ENCODE results near the gene RGMA.

The RGMA gene

DNA sequence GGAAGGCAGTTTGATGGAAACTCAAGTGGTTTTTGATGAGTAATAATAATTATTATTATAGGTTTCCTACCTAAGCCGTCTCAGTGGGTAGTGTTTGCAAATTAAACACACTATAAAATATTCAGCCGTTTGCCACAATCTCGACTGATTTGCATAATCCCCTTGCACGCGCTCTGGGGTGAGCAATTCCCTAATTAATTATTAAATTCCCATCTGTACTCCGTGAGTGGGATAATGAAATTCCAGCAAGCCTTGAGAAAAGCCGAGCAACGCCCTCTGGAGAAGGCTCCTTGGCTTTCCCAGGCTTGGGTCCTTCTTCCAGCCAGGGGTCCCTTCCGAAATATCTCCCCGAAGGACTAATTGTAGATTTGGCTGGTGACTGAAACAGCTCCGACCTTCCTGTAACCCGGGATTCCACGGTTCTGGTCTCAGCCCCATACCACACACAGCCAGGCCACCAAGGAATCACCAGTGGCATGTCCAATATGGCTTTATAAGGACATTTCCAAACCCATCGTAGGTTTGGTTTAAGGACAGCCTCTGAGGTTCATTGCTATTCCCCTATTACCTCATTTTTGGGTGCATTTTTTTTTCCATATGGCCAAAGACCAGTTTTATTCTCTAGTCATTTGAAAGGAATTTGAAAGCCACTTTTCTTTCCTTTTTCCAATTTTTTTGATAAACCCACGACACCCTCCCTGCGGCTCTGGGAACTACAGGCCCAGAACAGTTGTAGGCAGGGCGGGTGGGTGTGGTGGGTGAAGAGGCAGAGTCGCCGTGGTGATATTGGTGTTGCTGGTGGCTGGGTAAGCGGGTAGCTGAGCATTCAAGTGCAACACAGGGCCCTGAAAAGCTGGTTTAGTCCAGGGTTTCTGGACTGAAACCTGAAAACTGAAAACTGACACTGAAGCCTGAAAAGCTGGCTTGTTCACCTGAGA is 33.2 kb upstream of the RGMA start:
- TF ChIP-seq MYC (IDR thresholded peaks at IDR 0.05; ENCODE audit: low read depth, low read length) = no peak
- no peak for TF ChIP-seq MAX (IDR thresholded peaks at IDR 0.05; ENCODE audit: low read depth, low read length)
- TF ChIP-seq, protein P1, sequence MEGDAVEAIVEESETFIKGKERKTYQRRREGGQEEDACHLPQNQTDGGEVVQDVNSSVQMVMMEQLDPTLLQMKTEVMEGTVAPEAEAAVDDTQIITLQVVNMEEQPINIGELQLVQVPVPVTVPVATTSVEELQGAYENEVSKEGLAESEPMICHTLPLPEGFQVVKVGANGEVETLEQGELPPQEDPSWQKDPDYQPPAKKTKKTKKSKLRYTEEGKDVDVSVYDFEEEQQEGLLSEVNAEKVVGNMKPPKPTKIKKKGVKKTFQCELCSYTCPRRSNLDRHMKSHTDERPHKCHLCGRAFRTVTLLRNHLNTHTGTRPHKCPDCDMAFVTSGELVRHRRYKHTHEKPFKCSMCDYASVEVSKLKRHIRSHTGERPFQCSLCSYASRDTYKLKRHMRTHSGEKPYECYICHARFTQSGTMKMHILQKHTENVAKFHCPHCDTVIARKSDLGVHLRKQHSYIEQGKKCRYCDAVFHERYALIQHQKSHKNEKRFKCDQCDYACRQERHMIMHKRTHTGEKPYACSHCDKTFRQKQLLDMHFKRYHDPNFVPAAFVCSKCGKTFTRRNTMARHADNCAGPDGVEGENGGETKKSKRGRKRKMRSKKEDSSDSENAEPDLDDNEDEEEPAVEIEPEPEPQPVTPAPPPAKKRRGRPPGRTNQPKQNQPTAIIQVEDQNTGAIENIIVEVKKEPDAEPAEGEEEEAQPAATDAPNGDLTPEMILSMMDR (IDR thresholded peaks at IDR 0.05; ENCODE audit: low read depth, low read length) = no peak
- no peak for TF ChIP-seq POLR2A (IDR thresholded peaks at IDR 0.05; ENCODE audit: extremely low read depth, insufficient read length)
- no peak overlapping the region for H3K4me3 ChIP-seq (ENCODE audit: low read depth, low read length)
- DNase-seq (ENCODE audit: low read depth) = no peak

DNA sequence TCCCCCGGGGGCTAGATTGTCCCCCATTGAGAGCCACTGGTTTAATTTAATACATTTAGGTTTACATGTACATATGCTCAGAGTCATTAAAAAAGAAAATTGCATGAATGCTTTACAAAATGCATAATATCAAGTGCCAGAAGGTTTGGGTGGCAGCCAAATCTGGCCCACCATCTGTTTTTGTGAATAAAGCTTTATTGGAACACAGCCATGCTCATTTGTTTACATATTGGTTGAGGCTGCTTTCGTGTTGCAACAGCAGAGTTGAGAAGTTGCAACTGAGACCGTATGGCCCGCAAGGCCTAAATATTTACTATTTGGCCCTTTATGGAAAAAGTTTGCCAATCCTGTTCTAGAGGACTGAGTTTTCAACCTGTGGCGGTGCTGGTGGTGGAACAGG is 32.1 kb upstream of the RGMA start:
- no peak overlapping the region for H3K4me3 ChIP-seq (ENCODE audit: low read depth, low read length)
- TF ChIP-seq, protein P1 (IDR thresholded peaks at IDR 0.05; ENCODE audit: low read depth, low read length) = no peak
- DNase-seq (ENCODE audit: low read depth) = no peak

- DNase-seq (ENCODE audit: low read depth) = no peak
- TF ChIP-seq MAX (IDR thresholded peaks at IDR 0.05; ENCODE audit: low read depth, low read length) (no peak), POLR2A (IDR thresholded peaks at IDR 0.05; ENCODE audit: extremely low read depth, insufficient read length) (no peak), MYC (IDR thresholded peaks at IDR 0.05; ENCODE audit: low read depth, low read length) (no peak)
- TF ChIP-seq, protein P1 (IDR thresholded peaks at IDR 0.05; ENCODE audit: low read depth, low read length) = no peak
- no peak overlapping the region for H3K4me3 ChIP-seq (ENCODE audit: low read depth, low read length)
Observed at GRCh38 chr15:93118904-93119303, 29.9 kb upstream of the RGMA start.

GRCh38 chr15:93111451-93111850 is 22.4 kb upstream of the RGMA start:
- DNase-seq (ENCODE audit: low read depth) = no peak
- no peak for TF ChIP-seq POLR2A (IDR thresholded peaks at IDR 0.05; ENCODE audit: extremely low read depth, insufficient read length)
- TF ChIP-seq, protein P1 (IDR thresholded peaks at IDR 0.05; ENCODE audit: low read depth, low read length) = no peak
- TF ChIP-seq MYC (IDR thresholded peaks at IDR 0.05; ENCODE audit: low read depth, low read length) = no peak
- TF ChIP-seq MAX (IDR thresholded peaks at IDR 0.05; ENCODE audit: low read depth, low read length) = no peak
- no peak overlapping the region for H3K4me3 ChIP-seq (ENCODE audit: low read depth, low read length)

DNA sequence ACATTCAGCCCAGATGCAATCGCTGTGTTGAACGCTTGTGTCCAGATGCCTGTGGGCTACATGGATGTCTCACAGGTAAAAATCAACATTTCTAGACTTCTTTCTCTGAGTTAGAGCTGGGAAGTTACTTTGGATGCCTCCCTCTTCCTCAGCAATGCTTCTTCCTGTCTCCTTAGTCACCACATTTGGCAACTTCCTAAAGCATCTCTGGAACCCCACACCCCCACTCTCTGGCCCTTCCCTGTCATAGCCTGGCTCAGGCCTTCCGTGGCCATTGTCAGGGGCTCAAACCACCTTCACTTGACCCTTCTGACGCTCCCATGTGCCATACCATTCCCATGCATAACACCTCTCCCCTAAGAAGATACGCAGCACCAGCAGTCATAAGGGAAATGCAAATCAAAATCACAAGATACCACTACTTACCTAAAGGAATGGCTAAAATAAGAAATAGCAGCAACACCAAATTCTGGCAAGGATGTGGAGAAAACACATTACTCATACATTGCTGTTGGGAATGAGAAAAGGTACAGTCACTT is 21.6 kb upstream of the RGMA start:
- no peak overlapping the region for H3K4me3 ChIP-seq (ENCODE audit: low read depth, low read length)
- TF ChIP-seq POLR2A (IDR thresholded peaks at IDR 0.05; ENCODE audit: extremely low read depth, insufficient read length) (no peak), MAX (IDR thresholded peaks at IDR 0.05; ENCODE audit: low read depth, low read length) (no peak), MYC (IDR thresholded peaks at IDR 0.05; ENCODE audit: low read depth, low read length) (no peak)
- TF ChIP-seq, protein P1 (IDR thresholded peaks at IDR 0.05; ENCODE audit: low read depth, low read length) = no peak
- DNase-seq (ENCODE audit: low read depth) = no peak
